NCI-H345 treated with DMSO at 0.1 percent for 48 hours (cell line): ENCODE results near the gene HTR4.
"Not testable (repeated sequence)": the region's sequence is repeated elsewhere in the genome, so short reads cannot be mapped to it uniquely, and the experiment has no call there.

Experiments
- DNase-seq: peaks from one replicate; lab custom pipeline; 2025; ENCODE audit not compliant: unreplicated experiment; lab: John Stamatoyannopoulos, UW

The HTR4 gene

DNA sequence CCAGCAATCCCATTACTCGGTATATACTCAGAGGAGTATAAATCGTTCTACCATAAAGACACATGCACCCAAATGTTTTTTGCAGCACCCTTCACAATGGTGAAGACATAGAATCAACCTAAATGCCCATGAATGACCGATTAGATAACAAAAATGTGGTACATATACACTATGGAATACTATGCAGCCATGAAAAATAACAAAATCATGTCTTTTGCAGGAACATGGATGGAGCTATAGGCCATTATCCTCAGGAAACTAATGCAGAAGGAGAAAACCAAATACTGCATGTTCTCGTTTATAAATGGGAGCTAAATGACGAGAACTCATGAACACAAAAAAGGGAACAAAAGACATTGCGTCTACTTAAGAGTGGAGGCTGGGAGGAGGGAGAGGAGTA, 114.5 kb downstream of the HTR4 start:
- DNase-seq: no peak

DNA sequence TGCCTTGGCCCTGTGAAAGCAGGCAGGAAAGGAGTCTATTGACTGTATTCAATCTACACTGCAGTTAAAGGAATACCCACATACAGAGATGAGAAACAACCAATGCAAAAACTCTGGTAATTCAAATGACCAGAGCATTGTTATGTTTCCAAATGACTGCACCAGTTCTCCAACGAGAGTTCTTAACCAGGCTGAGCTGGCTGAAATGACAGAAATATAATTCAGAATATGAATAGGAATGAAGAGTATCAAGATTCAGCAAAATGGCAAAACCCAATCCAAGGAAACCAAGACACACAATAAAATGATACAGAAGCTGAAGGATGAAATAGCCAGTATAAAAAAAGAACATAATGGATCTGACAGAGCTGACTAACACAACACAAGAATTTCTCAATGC, 119.1 kb downstream of the HTR4 start:
- no peak for DNase-seq

DNA sequence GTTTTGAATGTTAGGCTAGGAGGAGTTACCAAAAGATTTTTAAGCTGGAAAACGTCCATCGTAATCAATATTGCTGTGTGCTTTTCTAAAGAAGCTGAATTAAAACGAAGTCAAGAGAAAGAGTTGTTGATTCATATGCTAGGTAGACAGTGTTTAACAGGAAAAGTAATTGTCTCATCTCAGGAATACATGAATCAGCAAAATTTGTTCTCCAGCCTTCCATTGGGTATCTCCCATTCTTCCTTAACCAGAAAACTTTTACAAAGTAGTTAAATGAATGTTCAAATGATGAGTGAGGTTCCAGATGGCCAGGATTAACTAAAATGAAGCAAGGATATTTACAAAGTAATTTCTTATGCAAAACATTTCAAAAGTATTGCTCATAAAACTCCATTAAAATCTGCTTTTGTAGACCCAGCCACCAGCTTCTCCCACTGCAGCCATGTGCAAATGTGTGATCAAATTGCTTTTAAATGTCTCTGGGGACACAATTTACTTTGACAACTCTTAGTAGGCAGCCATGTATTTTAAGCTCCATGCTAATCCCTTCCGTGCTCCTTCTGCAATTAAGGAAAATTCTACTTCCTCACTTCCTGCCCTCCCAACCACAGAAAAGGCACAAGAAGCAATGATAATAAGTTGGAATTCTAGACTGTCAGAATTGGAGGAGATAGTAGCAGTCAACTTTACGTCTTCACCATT, 121.2 kb downstream of the HTR4 start:
- no peak for DNase-seq

DNA sequence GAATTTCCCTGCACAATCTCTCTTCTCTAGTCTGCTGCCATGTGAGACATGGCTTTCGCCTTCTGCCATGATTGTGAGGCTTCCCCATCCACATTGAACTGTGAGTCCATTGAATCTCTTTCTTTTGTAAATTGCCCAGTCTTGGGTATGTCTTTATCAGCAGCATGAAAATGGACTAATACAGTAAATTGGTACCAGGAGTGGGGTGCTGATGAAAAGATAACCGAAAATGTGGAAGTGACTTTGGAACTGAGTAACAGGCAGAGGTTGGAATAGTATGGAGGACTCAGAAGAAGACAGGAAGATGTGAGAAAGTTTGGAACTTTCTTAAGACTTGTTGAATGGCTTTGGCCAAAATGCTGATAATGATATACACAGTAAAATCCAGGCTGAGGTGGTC, 124.9 kb downstream of the HTR4 start:
- DNase-seq: not testable (repeated sequence)

DNA sequence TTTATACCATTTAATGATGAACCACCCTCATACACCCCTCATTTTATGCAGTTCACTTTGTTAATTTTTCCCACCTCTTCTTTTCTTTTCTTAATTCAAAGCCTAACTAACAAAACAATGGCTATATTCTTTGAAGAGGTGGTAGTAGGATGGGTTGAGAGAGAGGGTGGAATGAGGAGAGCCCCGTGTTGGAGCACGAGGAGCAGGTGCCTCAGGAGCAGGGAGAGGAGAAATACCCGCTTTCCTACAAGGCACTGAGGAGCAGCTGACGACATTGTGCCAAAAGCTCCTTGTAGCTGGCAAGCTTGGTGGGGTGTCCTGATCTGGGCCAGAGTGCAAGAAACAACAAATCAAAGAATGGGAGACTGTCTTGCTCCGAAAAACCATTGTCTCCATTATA, 129.6 kb downstream of the HTR4 start:
- no peak for DNase-seq

DNA sequence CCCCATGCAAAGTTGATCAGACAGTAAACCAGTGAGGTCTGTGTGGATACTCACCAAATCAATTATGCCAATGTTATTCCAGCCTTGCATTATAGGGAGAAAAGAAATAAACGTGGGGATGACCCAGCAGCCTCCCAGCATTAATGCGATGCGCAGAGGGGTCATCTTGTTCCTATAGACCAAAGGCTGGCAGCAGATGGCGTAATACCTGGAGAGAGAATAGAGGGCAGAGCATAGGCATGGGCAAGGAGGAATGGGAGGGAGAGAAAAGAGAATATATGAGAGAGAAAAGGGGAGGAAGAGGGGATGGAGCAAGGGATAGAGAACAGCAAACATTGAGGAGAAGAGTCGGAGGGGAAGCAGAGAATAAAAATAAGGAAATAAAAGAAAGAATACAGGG, 131.2 kb downstream of the HTR4 start:
- DNase-seq: no peak

DNA sequence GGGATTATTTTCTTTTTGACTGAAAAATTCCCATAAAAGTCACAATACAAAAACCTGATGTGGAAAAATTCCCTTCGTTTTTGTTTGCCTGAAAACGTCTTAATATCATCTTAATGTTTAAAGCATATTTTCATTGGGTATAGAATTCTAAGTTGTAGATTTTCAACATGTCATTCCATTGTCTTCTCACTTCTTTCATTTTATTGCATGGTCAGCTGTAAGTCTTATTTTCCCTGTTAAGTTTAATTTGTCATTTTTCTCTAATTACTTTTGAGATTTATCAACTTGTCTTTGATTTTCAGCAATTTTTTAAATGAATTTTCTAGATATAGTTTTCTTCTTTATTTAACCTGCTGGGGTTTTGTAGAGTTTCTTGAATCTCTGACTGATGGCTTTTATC, 138.9 kb downstream of the HTR4 start:
- no peak for DNase-seq

DNA sequence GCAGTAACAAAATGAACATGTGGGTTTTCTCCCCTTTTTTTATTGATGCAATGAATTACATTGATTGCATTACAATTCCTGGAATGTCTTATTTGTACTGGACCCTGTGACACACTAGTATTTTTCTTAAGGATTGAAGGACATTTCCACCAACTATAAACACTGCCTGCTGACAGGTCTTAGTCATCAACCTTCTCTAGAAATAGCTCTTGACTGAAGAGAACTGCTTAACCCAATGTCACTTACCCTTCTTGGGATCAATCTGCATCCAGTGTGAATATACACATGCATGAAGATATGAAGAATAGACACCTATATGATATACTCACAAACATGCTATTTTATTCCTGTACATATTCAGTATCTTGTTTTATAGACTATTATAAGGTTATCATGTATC, 140.0 kb downstream of the HTR4 start:
- no peak for DNase-seq

DNA sequence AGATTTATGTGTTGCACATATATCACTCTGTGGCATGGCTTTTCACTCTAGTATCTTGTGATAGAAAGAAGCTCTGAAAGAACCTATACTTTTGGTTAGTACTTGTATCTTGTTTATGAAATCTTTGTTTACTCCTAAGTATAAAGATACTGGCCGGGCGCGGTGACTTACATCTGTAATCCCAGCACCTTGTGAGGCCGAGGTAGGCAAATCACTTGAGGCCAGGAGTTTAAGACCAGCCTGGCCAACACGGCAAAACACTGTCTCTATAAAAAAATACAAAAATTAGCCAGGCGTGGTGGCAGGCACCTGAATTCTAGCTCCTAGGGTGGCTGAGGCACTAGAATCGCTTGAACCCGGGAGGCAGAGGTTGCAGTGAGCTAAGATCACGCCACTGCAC, 141.8 kb downstream of the HTR4 start:
- DNase-seq: no peak

DNA sequence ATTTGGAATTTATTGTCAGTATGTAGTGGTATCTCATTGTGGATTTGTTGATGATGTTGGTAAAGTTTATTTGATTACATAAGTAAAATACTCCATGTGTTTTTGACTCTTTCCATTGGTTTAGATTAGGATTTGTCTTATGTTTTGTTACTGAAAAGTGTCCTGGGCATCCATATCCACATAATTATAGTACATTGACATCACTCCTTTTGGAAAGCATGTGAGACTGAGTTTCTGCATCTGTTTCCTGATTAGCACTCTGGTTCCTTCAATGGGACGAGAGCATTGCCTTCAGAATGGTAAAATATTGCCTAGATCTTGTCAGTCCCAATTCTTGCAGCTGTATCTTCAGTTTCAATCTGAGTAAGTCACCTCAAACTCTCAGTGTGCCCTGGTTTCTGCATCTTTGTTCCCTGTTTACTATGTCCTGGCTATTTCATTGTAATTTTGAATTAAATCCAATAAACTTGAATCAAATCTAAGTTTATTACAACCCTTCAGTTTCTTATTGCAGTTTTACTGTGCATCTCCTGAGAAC, 142.4 kb downstream of the HTR4 start:
- no peak for DNase-seq

DNA sequence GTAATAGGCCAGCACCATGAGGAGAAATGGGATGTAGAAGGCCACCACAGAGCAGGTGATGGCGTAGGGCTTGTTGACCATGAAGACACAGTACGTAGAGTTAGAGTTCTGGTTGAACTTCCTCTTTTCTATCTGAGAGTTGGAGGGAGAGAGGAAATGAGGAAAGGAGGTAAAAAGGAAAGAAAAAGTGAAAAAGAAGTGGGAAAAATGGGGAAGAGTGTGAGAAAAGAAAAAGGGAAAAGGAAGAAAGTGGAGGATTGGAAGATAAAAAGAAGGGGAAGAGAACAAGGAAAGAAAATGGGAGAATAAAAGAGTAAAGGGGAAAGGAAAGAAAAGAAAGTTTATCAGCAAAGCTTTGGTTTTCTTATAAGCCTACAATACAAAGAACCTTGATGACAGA, 144.4 kb downstream of the HTR4 start:
- no peak for DNase-seq

DNA sequence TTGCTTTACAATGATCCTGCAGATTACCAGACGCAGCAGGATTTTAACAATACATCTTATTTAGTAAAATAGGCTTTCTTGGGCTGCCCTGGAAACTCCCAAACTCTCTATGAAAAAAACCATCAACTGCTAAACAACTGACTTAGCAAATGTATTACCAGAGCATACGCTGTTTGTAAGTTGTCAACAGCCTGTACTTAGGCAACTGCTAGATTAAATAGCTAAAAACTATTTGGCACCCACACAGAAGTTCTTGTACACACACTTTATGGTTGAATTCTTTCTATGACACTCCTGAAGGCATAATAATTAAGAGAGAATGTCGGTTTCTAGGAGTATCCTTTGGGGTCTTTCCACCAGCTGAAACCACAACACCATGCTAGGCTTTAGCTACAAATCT, 146.7 kb downstream of the HTR4 start:
- DNase-seq: no peak

DNA sequence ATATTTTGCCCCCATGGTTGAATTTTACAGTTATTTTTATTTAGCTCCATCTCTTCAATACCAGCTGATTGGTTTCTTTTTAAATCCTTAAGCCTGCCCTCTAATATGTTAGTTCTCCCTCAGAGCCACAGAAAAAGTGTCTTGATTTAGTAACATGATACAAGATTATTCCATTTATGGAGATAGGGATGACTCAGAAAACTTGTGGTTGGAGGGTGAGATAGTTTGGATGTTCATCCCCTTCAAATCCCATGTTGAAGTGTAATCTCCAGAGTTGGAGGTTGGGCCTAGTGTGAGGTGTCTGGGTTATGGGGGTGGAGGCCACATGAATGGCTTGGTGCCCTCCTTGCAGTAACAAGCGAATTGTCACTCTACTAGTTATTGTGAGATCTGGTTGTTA, 154.9 kb downstream of the HTR4 start:
- no peak for DNase-seq

DNA sequence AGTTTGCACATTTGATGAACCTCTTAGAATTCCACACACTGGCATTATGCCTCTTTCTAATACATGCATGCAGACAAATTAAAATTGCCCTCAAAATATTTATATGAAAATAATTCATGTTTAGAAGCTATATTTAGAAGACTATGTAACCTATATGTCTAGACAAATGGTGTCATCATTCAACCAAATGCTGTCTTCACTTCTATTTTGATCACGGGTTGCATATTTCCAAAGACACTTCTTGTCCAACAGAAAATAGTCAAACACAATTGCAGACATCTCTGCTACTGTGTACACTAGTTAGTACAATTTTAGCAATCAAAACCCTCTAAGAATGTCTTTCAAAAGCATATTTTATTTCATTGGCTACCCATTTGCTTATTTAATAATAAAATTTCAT, 156.6 kb downstream of the HTR4 start:
- DNase-seq: no peak

DNA sequence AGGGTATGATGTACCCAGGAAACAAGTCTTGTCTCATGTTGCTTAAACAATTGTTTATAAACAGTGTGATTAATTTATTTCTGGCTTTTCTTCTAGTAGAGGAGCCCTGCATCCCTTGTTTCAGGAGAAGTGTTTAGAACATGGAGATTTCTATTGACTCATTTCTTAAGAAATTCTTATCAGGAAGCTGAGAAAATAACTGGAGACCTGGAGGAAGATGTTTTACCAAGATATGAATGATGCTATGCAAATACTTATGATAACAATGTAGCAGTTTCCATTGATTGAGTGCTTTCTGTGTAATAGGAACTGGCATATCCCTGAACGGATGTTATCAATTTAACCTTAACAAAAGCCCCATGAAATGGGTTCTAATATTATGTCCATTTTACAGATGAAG, 162.0 kb downstream of the HTR4 start:
- no peak for DNase-seq

DNA sequence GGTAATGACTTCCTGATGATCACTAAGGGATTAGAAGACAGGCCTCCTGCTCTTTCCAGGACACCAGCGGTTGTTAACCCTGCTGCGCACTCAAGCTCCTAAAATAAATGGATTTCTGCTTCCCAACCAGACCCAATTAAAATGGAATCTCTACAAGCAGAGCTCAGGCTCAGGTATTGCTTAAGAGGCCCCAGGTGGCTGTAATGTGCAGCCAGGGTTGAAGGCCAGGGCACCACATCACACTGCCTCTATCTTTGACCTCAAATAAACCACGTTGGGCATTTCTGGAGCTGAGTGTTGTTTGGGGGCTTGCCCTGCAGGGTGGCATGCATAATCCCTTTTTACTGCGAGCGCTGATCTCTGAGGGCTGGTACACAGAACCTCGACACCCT, 162.5 kb downstream of the HTR4 start:
- no peak for DNase-seq

DNA sequence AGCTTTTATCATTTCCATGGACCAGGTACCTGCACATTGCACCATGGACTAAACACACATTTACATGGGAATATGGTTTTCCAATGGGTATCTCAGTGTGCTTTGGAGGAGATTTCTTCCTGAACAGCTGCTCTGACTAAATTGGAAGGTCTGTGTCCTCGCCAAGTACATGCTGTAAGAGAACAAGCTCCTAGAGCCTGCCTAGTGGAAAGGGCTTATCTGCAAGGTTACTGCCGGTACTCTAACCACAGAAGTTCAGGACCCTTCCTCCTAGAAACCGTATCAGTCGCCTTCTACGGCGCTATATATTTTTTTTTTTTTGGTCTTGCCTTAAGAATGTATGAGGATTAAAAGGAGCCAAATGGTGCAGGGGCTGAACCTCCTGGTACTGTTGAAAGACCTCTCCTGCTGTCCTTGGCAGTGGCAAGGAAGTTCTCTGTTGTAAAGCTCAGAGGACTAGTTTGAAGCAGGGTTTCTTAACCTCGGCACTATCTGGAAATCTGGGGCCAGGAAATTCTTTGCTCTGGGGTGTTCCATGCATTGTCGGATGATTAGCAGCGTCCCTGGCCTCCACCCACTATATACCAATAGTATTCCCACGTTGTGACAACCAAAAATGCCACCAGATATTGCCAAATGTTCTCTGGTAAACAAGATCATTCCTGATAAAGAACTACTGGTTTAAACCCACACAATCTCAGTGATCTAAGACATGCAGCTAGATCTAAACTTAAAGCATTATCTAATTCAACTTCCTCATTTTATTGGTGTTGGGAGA, 163.1 kb downstream of the HTR4 start:
- no peak for DNase-seq

DNA sequence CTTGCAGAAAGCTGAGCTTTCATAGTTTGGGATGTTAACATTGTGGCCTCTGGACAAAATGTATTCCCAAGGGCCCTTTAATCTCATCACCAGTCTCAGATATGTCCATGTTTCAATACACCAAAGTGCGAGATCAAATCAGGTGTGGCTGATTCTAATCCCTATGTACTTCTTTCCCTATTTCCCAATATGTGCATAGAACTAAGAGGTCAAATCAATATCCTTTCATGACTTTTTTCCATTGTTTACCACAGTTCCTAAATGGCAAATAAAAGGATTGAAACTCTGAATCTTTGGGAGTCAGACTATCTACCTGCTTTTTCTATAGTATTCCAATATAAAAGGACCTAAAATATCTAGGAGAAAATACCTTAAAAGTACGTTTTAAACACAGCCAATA, 165.6 kb downstream of the HTR4 start:
- DNase-seq: no peak

DNA sequence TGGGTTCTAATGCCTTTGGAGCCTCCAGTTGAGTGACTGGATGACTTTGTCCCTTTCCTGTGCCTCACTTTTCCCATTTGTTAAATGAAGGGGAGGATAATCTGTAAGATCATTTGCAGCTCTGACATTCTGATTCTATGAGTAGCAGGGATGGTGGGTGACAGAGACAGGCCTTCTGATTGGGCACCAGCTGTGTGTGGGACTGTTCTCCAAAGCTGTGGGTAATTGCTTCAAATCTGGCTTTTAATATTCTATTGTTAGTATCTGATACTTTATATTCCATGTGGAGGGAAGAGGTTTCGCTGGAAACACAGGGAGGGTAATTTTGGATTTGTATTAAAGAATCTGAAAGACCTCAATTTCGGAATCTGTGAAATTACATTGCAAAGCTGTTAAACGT, 167.9 kb downstream of the HTR4 start:
- no peak for DNase-seq

DNA sequence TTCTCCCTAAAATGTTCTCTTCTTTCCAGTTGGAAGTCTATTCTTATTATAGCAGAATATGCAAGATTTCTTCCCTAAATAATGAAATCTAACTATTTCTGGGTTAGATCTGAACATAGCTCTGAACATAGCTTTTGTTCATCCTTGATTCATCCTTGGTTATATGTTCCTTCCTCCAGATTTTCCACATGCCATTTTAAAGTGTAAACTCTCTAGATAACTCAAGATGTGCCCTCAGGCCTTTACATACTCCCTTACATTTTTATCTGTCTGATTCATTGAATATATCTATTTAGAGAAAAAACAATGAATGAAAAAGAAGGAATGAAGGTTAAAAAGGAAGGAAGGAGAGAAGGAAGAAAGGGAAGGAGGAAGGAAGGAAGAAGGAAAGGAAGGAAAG, 169.7 kb downstream of the HTR4 start:
- no peak for DNase-seq

DNA sequence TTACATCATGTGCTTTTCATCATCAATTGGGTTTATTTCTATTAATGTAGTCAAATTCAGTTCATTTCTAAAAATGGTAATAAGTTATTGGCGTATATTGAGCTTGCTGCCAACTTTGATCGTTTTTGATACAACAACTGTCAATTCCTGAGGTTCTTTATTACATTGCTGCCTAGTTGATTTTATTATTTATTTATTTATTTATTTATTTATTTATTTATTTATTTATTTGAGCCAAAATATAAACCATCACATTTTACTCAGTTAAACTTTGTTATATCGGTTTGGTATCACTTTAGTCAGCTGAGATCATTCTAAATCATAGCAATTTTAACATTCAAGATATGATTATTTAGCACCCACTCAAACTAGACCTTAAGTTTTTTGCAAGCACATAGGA, 170.6 kb downstream of the HTR4 start:
- DNase-seq: no peak

DNA sequence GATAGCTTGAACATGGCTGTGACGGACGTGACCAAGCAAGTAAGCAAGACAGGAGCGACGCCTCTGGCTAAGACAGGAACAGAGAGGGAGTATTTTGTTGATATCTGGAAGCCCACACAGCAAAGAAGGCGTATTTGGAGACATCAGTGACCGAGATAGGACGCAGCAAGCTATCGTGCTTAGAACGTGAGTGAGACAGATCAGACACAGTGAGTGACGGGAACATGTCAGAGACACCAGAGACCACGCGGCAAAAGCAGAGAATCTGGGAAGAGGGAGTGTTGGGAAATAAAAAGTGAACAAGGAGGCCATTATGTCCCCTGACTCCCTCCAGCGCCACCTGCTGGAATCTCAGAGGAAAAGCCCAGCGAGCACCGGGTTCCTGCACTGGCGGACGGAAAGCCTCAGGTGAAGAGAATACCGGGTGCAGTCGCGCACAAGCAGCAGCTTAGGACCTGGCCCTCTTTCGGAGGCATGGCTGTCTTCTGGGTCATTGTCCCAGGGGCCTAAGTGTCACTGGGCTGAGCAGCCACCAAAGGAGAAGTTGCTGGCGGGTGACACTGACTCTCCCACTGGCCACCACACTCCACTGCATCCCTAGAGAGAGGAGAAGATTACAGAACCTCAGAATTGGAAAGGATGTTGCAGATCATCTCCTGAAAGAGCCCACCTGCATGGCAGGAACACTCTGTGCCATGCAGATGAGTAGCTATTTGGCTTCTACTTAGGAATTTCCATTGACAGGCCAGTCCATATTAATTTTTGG, 171.4 kb downstream of the HTR4 start:
- no peak for DNase-seq
